CD4-positive, CD25-positive, alpha-beta regulatory T cell (primary cell): Measurements from ENCODE around the gene POLD4. TPM values are rescaled to one million over a fixed set of nuclear protein-coding genes. Genes with fewer than 3 reads are reported as not detected.
A peak's percentile ranks its signal among the peaks of the same experiment; 100 is the strongest.

Experiments
- ATAC-seq, 2 donors: fragments of 150-1000 bp; cut with Tn5 transposase; one replicate each; pipeline ENCODE4 v1.10.0; 2021; ENCODE audit warnings: low read depth in 2 of 2, moderate number of reproducible peaks in 2 of 2, moderate library complexity in 1 of 2
- DNase-seq, 3 donors: peaks; one replicate each; pipeline versions ENCODE4 v3.0.0 to v3.0.0-alpha.2; 2012 to 2022; ENCODE audit warnings: mixed read lengths in 1 of 3
- H3K27ac ChIP-seq: one replicate; pipeline ENCODE4 v1.7.0; 2013; ENCODE audit warnings: mild to moderate bottlenecking, low read length; ENCODE audit not compliant: insufficient read depth, poor library complexity, severe bottlenecking
- H3K27me3 ChIP-seq: one replicate; pipeline ENCODE4 v1.7.0; 2013; ENCODE audit warnings: low read length; ENCODE audit not compliant: control insufficient read depth, insufficient read depth
- H3K36me3 ChIP-seq: one replicate; pipeline ENCODE4 v1.7.0; 2013; ENCODE audit warnings: mild to moderate bottlenecking, low read length, moderate library complexity; ENCODE audit not compliant: control insufficient read depth, insufficient read depth
- H3K4me1 ChIP-seq: 2 replicates; pipeline ENCODE4 v1.7.0; 2013; ENCODE audit warnings: mild to moderate bottlenecking, low read length; ENCODE audit not compliant: insufficient read depth, control insufficient read depth, poor library complexity, severe bottlenecking
- H3K4me3 ChIP-seq: one replicate; pipeline ENCODE4 v1.7.0; 2013; ENCODE audit warnings: low read depth, mild to moderate bottlenecking, low read length, moderate library complexity
- H3K9me3 ChIP-seq, 2 experiments: 1 replicate in 1 of 2; 2 replicates in 1 of 2; pipeline ENCODE4 v1.7.0; 2013; ENCODE audit warnings: low read length in 2 of 2, mild to moderate bottlenecking in 1 of 2, moderate library complexity in 1 of 2; ENCODE audit not compliant: control insufficient read depth in 2 of 2
- H3K27ac Mint-ChIP-seq, 3 donors: one replicate each; pipeline ENCODE4 v1.8.0; 2020 to 2022; ENCODE audit warnings: mild to moderate bottlenecking in 3 of 3, mixed read lengths in 3 of 3, moderate library complexity in 2 of 3
- H3K27me3 Mint-ChIP-seq: one replicate; pipeline ENCODE4 v1.8.0; 2022; ENCODE audit warnings: mild to moderate bottlenecking, mixed read lengths
- H3K36me3 Mint-ChIP-seq: one replicate; pipeline ENCODE4 v1.8.0; 2020; ENCODE audit warnings: mixed read lengths
- H3K4me1 Mint-ChIP-seq, 4 donors: one replicate each; pipeline ENCODE4 v1.8.0; 2020 to 2022; ENCODE audit warnings: mixed read lengths in 4 of 4, mild to moderate bottlenecking in 1 of 4
- H3K4me3 Mint-ChIP-seq, 4 donors: one replicate each; pipeline ENCODE4 v1.8.0; 2020 to 2022; ENCODE audit warnings: mild to moderate bottlenecking in 4 of 4, mixed read lengths in 4 of 4, moderate library complexity in 3 of 4
- H3K9me3 Mint-ChIP-seq, 7 donors: one replicate each; pipeline ENCODE4 v1.8.0; 2020 to 2022; ENCODE audit warnings: mixed read lengths in 7 of 7, mild to moderate bottlenecking in 3 of 7, moderate library complexity in 2 of 7
- polyA plus RNA-seq, 4 donors: library from polyadenylated mRNA; unstranded; fragments of 300-500 nt; fragmentation: Illumina TruSeq; gene quantifications; one replicate each; pipeline ENCODE4 v1.2.3, GENCODE V29; 2021
- total RNA-seq: library from RNA; stranded (reverse); gene quantifications from one replicate; pipeline ENCODE4 v1.2.3, GENCODE V29; 2022

POLD4 gene
- total and polyA plus RNA-seq, 5 donors from 2014 or later: 60.6 to 127 (median 117) TPM

- Mint-ChIP-seq H3K27ac (peak overlapping the region; percentile 93 to 96 (median 94)), H3K27me3 (no peaks in the 10 kb centered on the region), H3K4me1 (peaks cover 5 to 76% (median 38%) of the 10 kb centered on the region in 4 donors), H3K36me3 (no peaks in the 10 kb centered on the region), H3K4me3 (peak overlapping the region; percentile 85 to 98 (median 93)), H3K9me3 (no peaks in the 10 kb centered on the region)
- DNase-seq (peak; percentile 61 to 85 (median 66)), ATAC-seq (no peak)
- H3K4me1 ChIP-seq: peaks cover 52% of the 10 kb centered on the region
- H3K36me3 ChIP-seq: no peaks in the 10 kb centered on the region
- H3K9me3 ChIP-seq: no peaks in the 10 kb centered on the region
- H3K4me3 ChIP-seq: peak overlapping the region; percentile 33
- no peaks in the 10 kb centered on the region for H3K27me3 ChIP-seq
- peak overlapping the region; percentile 98 for H3K27ac ChIP-seq
Observed at GRCh38 chr11:67351275-67352005, 1.9 kb downstream of the POLD4 start.

GRCh38 chr11:67349928-67350465 lies 3.3 kb downstream of the POLD4 start:
- Mint-ChIP-seq H3K4me3 (peak overlapping the region in 2 of 4 donors; percentile 18 to 54), H3K9me3 (no peaks in the 10 kb centered on the region), H3K36me3 (no peaks in the 10 kb centered on the region), H3K27me3 (no peaks in the 10 kb centered on the region), H3K4me1 (peaks cover 11 to 84% (median 45%) of the 10 kb centered on the region in 4 donors), H3K27ac (peak overlapping the region in 2 of 3 donors; percentile 72 to 76)
- Histone ChIP-seq H3K27me3 (no peaks in the 10 kb centered on the region), H3K36me3 (no peaks in the 10 kb centered on the region), H3K4me3 (no peak overlapping the region), H3K9me3 (no peaks in the 10 kb centered on the region), H3K27ac (no peak overlapping the region), H3K4me1 (peaks cover 58% of the 10 kb centered on the region)
- DNase-seq: no peak
- ATAC-seq: no peak

- no peaks in the 10 kb centered on the region for H3K36me3 ChIP-seq
- H3K4me3 ChIP-seq: no peak overlapping the region
- H3K27me3 Mint-ChIP-seq: no peaks in the 10 kb centered on the region
- H3K4me1 Mint-ChIP-seq: peaks cover 11 to 84% (median 45%) of the 10 kb centered on the region in 4 donors
- H3K4me3 Mint-ChIP-seq: peak overlapping the region in 1 of 4 donors; percentile 48
- H3K27me3 ChIP-seq: no peaks in the 10 kb centered on the region
- H3K4me1 ChIP-seq: peaks cover 58% of the 10 kb centered on the region
- peak overlapping the region; percentile 72 to 97 (median 76) for H3K27ac Mint-ChIP-seq
- H3K9me3 Mint-ChIP-seq: no peaks in the 10 kb centered on the region
- no peak overlapping the region for H3K27ac ChIP-seq
- ATAC-seq (no peak), DNase-seq (no peak)
- no peaks in the 10 kb centered on the region for H3K9me3 ChIP-seq
- H3K36me3 Mint-ChIP-seq: no peaks in the 10 kb centered on the region
Observed at GRCh38 chr11:67349457-67349856, 3.9 kb downstream of the POLD4 start.

DNA sequence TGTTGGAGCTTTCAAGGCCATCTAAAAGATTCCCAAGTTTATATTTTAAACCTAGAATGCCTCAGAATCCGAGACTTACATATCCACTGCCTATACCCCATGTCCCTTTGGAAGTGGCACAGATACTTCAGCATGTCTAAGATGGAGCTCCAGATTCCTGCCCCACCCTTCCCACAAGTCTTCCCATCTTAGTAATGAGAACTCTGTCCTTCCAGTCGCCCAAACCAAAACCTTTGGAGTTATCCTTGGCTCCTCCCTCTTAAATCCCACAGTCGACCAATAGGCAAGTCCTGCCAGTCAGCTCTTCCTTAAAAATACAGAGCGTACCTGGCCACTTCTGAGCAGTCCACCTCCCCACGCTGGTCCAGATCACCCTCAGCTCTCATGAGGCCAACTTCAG lies 4.3 kb downstream of the POLD4 start:
- H3K4me1 Mint-ChIP-seq: peaks cover 7 to 84% (median 45%) of the 10 kb centered on the region in 4 donors
- DNase-seq: no peak
- H3K27ac Mint-ChIP-seq: peak overlapping the region; percentile 72 to 97 (median 76)

GRCh38 chr11:67347964-67348749 lies 5.2 kb downstream of the POLD4 start:
- H3K27ac Mint-ChIP-seq: peak overlapping the region; percentile 48 to 76 (median 72)
- H3K9me3 Mint-ChIP-seq: no peaks in the 10 kb centered on the region
- H3K4me3 Mint-ChIP-seq: peak overlapping the region in 1 of 4 donors; percentile 18
- DNase-seq (no peak), ATAC-seq (no peak)
- no peaks in the 10 kb centered on the region for H3K27me3 ChIP-seq
- peaks cover 6 to 82% (median 40%) of the 10 kb centered on the region in 4 donors for H3K4me1 Mint-ChIP-seq
- no peaks in the 10 kb centered on the region for H3K27me3 Mint-ChIP-seq
- no peaks in the 10 kb centered on the region for H3K9me3 ChIP-seq
- no peaks in the 10 kb centered on the region for H3K36me3 Mint-ChIP-seq
- no peak overlapping the region for H3K4me3 ChIP-seq
- H3K36me3 ChIP-seq: no peaks in the 10 kb centered on the region
- H3K4me1 ChIP-seq: peaks cover 55% of the 10 kb centered on the region
- H3K27ac ChIP-seq: no peak overlapping the region

More for the DNA sequence above, 4.3 kb downstream of the POLD4 start:
- H3K27me3 Mint-ChIP-seq: no peaks in the 10 kb centered on the region
- H3K36me3 ChIP-seq: no peaks in the 10 kb centered on the region
- no peaks in the 10 kb centered on the region for H3K27me3 ChIP-seq
- no peaks in the 10 kb centered on the region for H3K9me3 Mint-ChIP-seq
- H3K9me3 ChIP-seq: no peaks in the 10 kb centered on the region
- H3K4me1 ChIP-seq: peaks cover 58% of the 10 kb centered on the region
- H3K36me3 Mint-ChIP-seq: no peaks in the 10 kb centered on the region
- no peak overlapping the region for H3K4me3 ChIP-seq
- H3K4me3 Mint-ChIP-seq: peak overlapping the region in 2 of 4 donors; percentile 18 to 48
- H3K27ac ChIP-seq: no peak overlapping the region
- ATAC-seq: no peak

GRCh38 chr11:67345920-67346819 lies 7.2 kb downstream of the POLD4 start:
- H3K27me3 ChIP-seq: no peaks in the 10 kb centered on the region
- H3K27ac Mint-ChIP-seq: peak overlapping the region; percentile 91 to 97 (median 96)
- H3K9me3 ChIP-seq: no peaks in the 10 kb centered on the region
- peak overlapping the region; percentile 47 to 82 (median 68) for H3K4me3 Mint-ChIP-seq
- H3K9me3 Mint-ChIP-seq: no peaks in the 10 kb centered on the region
- H3K27ac ChIP-seq: peak overlapping the region; percentile 70
- no peaks in the 10 kb centered on the region for H3K27me3 Mint-ChIP-seq
- H3K36me3 Mint-ChIP-seq: no peaks in the 10 kb centered on the region
- peaks cover 35% of the 10 kb centered on the region for H3K4me1 ChIP-seq
- peaks cover 6 to 67% (median 31%) of the 10 kb centered on the region in 4 donors for H3K4me1 Mint-ChIP-seq
- no peak overlapping the region for H3K4me3 ChIP-seq
- peak in 2 of 3 donors; percentile 39 to 84 for DNase-seq
- H3K36me3 ChIP-seq: no peaks in the 10 kb centered on the region
- ATAC-seq: peak; percentile 68 to 75
